Measurements from ENCODE around the gene CEMIP.

- TF ChIP-seq, protein P1, sequence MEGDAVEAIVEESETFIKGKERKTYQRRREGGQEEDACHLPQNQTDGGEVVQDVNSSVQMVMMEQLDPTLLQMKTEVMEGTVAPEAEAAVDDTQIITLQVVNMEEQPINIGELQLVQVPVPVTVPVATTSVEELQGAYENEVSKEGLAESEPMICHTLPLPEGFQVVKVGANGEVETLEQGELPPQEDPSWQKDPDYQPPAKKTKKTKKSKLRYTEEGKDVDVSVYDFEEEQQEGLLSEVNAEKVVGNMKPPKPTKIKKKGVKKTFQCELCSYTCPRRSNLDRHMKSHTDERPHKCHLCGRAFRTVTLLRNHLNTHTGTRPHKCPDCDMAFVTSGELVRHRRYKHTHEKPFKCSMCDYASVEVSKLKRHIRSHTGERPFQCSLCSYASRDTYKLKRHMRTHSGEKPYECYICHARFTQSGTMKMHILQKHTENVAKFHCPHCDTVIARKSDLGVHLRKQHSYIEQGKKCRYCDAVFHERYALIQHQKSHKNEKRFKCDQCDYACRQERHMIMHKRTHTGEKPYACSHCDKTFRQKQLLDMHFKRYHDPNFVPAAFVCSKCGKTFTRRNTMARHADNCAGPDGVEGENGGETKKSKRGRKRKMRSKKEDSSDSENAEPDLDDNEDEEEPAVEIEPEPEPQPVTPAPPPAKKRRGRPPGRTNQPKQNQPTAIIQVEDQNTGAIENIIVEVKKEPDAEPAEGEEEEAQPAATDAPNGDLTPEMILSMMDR (IDR thresholded peaks at IDR 0.05): no peak
- TF ChIP-seq POLR2A (IDR thresholded peaks at IDR 0.05) (no peak), POLR2AphosphoS5 (IDR thresholded peaks at IDR 0.05) (no peak)
Measured at GRCh38 chr15:80854104-80854503, 74.9 kb downstream of the CEMIP start.
